GM21825 (cell line): ENCODE measurements around the gene GDPD4.

ENCODE experiments used
- ATAC-seq: cut with Tn5 transposase; IDR thresholded peaks from one replicate; pipeline ENCODE4 v1.9.1; 2021; ENCODE audit warnings: mild to moderate bottlenecking, moderate library complexity; ENCODE audit not compliant: unreplicated experiment

GDPD4 gene

GRCh38 chr11:77193167-77193566 lies 108.3 kb downstream of the GDPD4 start:
- no peak for ATAC-seq

- no peak for ATAC-seq
Measured at GRCh38 chr11:77191823-77192495, 109.5 kb downstream of the GDPD4 start.

GRCh38 chr11:77191429-77191822 lies 110.1 kb downstream of the GDPD4 start:
- no peak for ATAC-seq

GRCh38 chr11:77190331-77191075 lies 111.0 kb downstream of the GDPD4 start:
- ATAC-seq, result no peak

- no peak for ATAC-seq
Measured at GRCh38 chr11:77189588-77190210, 111.8 kb downstream of the GDPD4 start.

GRCh38 chr11:77188633-77189491 lies 112.6 kb downstream of the GDPD4 start:
- no peak for ATAC-seq

- ATAC-seq, result no peak
Measured at GRCh38 chr11:77187776-77188632, 113.5 kb downstream of the GDPD4 start.

- no peak for ATAC-seq
Measured at GRCh38 chr11:77187111-77187750, 114.3 kb downstream of the GDPD4 start.

- no peak for ATAC-seq
Measured at GRCh38 chr11:77186302-77186701, 115.2 kb downstream of the GDPD4 start.

GRCh38 chr11:77184136-77184860 lies 117.2 kb downstream of the GDPD4 start:
- ATAC-seq, result no peak

- ATAC-seq, result no peak
Measured at GRCh38 chr11:77183431-77183984, 118.0 kb downstream of the GDPD4 start.

GRCh38 chr11:77182542-77183430 lies 118.7 kb downstream of the GDPD4 start:
- no peak for ATAC-seq

- no peak for ATAC-seq
Measured at GRCh38 chr11:77181799-77182541, 119.5 kb downstream of the GDPD4 start.

- ATAC-seq, result no peak
Measured at GRCh38 chr11:77181226-77181625, 120.3 kb downstream of the GDPD4 start.

GRCh38 chr11:77180346-77180745 lies 121.1 kb downstream of the GDPD4 start:
- no peak for ATAC-seq

GRCh38 chr11:77179681-77180080 lies 121.8 kb downstream of the GDPD4 start:
- ATAC-seq, result no peak

GRCh38 chr11:77179048-77179447 lies 122.4 kb downstream of the GDPD4 start:
- ATAC-seq, result no peak
